WTC11 (cell line): ENCODE measurements around the gene DCAF17. TPM values are rescaled to one million over a fixed set of nuclear protein-coding genes. Genes with fewer than 3 reads are reported as not detected.

Source experiments
- ATAC-seq: fragments of 200-7000 bp; cut with Tn5 transposase; 2 replicates; pipeline ENCODE4 v1.10.0; 2021; ENCODE audit warnings: mild to moderate bottlenecking, moderate library complexity
- CTCF ChIA-PET: fragments of 300-600 bp; sonication (Branson Sonifier 250); formaldehyde crosslinking; loops from one replicate; lab custom pipeline; 2021; ENCODE audit warnings: antibody characterized with exemption; lab: Charles Lee
- POLR2A ChIA-PET: fragments of 350-600 bp; sonication (Branson Sonifier 250); formaldehyde crosslinking; loops from one replicate; lab custom pipeline; 2021; ENCODE audit warnings: antibody characterized with exemption; lab: Charles Lee
- DNase-seq: peaks from one replicate; pipeline ENCODE4 v3.0.0; 2021; ENCODE audit warnings: low spot score
- H3K27ac Mint-ChIP-seq: 2 replicates; pipeline ENCODE4 v1.8.0; 2021; ENCODE audit warnings: mixed read lengths
- H3K27me3 Mint-ChIP-seq: 2 replicates; pipeline ENCODE4 v1.8.0; 2021; ENCODE audit warnings: low read depth, mild to moderate bottlenecking, moderate library complexity, mixed read lengths
- H3K36me3 Mint-ChIP-seq: 2 replicates; pipeline ENCODE4 v1.8.0; 2021; ENCODE audit warnings: mixed read lengths
- H3K4me1 Mint-ChIP-seq: 2 replicates; pipeline ENCODE4 v1.8.0; 2022; ENCODE audit warnings: mixed read lengths
- H3K4me3 Mint-ChIP-seq: 2 replicates; pipeline ENCODE4 v1.8.0; 2021; ENCODE audit warnings: mild to moderate bottlenecking, moderate library complexity, mixed read lengths
- H3K9me3 Mint-ChIP-seq: 2 replicates; pipeline ENCODE4 v1.8.0; 2021; ENCODE audit warnings: mixed read lengths
- CBFB ChIP-seq: sonication (generic); formaldehyde crosslinking; IDR thresholded peaks from 2 replicates; pipeline ENCODE4 v1.8.1; 2022; ENCODE audit warnings: mild to moderate bottlenecking, low read depth, missing genetic modification reagents
- CREM ChIP-seq: sonication (generic); formaldehyde crosslinking; IDR thresholded peaks from 2 replicates; pipeline ENCODE4 v1.8.1; 2022; ENCODE audit warnings: mild to moderate bottlenecking, missing genetic modification reagents, moderate library complexity
- FOXJ3 ChIP-seq: sonication (generic); formaldehyde crosslinking; IDR thresholded peaks from 2 replicates; pipeline ENCODE4 v1.9.0; 2021; ENCODE audit warnings: missing genetic modification reagents, mild to moderate bottlenecking, borderline replicate concordance
- GRHL2 ChIP-seq: fragments of 250-450 bp; sonication (Bioruptor Pico); IDR thresholded peaks from 2 replicates; pipeline ENCODE4 v1.8.0; 2022; ENCODE audit warnings: mild to moderate bottlenecking, moderate library complexity; ENCODE audit not compliant: insufficient replicate concordance, severe bottlenecking
- NR1H2 ChIP-seq: sonication (generic); formaldehyde crosslinking; IDR thresholded peaks from 2 replicates; pipeline ENCODE4 v1.9.0; 2021; ENCODE audit warnings: mild to moderate bottlenecking, moderate library complexity, missing genetic modification reagents
- RELA ChIP-seq: sonication (generic); formaldehyde crosslinking; IDR thresholded peaks from 2 replicates; pipeline ENCODE4 v1.8.1; 2022; ENCODE audit warnings: missing genetic modification reagents, mild to moderate bottlenecking, borderline replicate concordance
- SMAD4 ChIP-seq: sonication (generic); formaldehyde crosslinking; IDR thresholded peaks from 2 replicates; pipeline ENCODE4 v1.8.0; 2022; ENCODE audit warnings: mild to moderate bottlenecking, missing genetic modification reagents
- TEAD1 ChIP-seq: sonication (generic); formaldehyde crosslinking; IDR thresholded peaks from 2 replicates; pipeline ENCODE4 v1.8.0; 2022; ENCODE audit warnings: mild to moderate bottlenecking, missing genetic modification reagents
- ZNF138 ChIP-seq: sonication (generic); formaldehyde crosslinking; conservative IDR thresholded peaks from 2 replicates; pipeline ENCODE4 v1.8.1; 2022; ENCODE audit warnings: mild to moderate bottlenecking, moderate library complexity, missing genetic modification reagents
- ZNF263 ChIP-seq: sonication (generic); formaldehyde crosslinking; IDR thresholded peaks from 2 replicates; pipeline ENCODE4 v1.8.1; 2022; ENCODE audit warnings: low read depth, mild to moderate bottlenecking, moderate library complexity, missing genetic modification reagents
- total RNA-seq: library from RNA; stranded (reverse); gene quantifications from 3 replicates; pipeline ENCODE4 v1.2.3, GENCODE V29; 2021
- TF ChIP-seq, protein P1 (sequence below): sonication (generic); formaldehyde crosslinking; IDR thresholded peaks from 2 replicates; pipeline ENCODE4 v1.8.0; 2023; ENCODE audit warnings: mild to moderate bottlenecking, missing genetic modification reagents
- TF ChIP-seq, protein P2 (sequence below): sonication (generic); formaldehyde crosslinking; IDR thresholded peaks from 2 replicates; pipeline ENCODE4 v1.8.1; 2022; ENCODE audit warnings: missing genetic modification reagents, borderline replicate concordance
- TF ChIP-seq, protein P3 (sequence below): sonication (generic); formaldehyde crosslinking; IDR thresholded peaks from 2 replicates; pipeline ENCODE4 v1.8.1; 2022; ENCODE audit warnings: low read depth, missing genetic modification reagents, borderline replicate concordance
- TF ChIP-seq, protein P4 (sequence below): sonication (generic); formaldehyde crosslinking; IDR thresholded peaks from 2 replicates; pipeline ENCODE4 v1.8.1; 2023; ENCODE audit warnings: mild to moderate bottlenecking, missing genetic modification reagents, moderate library complexity
- TF ChIP-seq, protein P5 (sequence below): sonication (generic); formaldehyde crosslinking; IDR thresholded peaks from 2 replicates; pipeline ENCODE4 v1.8.0; 2022; ENCODE audit warnings: missing genetic modification reagents
- TF ChIP-seq, protein P6 (sequence below): sonication (generic); formaldehyde crosslinking; conservative IDR thresholded peaks from 2 replicates; pipeline ENCODE4 v1.8.1; 2023; ENCODE audit warnings: mild to moderate bottlenecking, low read depth, missing genetic modification reagents, moderate library complexity
- TF ChIP-seq, protein P7 (sequence below): sonication (generic); formaldehyde crosslinking; IDR thresholded peaks from 2 replicates; pipeline ENCODE4 v1.8.0; 2023; ENCODE audit warnings: missing genetic modification reagents

Gene DCAF17
- total RNA-seq, 1 experiment from 2014 or later = 27.2 TPM

DNA sequence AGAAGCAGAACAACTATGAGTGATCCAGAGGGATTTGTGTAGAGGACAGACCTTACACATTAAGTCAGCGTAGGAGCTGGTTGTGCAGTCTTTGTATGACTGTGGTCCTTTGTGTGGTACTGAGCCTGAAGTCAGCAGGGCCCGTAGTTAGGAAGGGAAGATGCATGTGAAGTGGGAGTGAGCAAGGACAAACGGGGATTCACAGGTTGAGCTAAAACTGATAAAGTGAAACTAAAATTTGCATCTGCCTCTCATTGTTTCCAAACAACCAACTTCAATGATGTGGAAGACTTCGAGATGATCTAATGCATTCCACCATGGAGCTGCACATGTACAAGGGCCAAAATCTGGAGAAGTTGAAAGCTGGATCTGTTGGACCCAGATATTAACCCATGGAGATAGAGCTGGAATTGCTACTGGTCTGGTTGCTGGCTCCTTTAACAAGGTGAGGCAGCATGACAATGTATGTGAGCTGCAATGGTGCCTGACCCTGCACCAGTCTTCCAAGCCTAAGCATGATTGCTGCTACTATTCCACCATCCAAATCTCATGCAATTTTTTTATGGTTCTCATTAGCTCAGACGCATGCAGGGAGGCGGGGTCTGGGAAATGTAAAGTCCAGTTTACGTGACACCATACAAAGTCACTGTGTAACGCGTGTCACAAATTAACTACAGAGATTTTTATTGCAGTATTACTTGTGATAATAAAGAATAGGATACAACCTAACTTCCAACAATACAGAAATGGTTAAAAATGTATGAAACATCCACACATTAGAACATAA is 76.1 kb downstream of the DCAF17 start:
- POLR2A ChIA-PET = no interaction called here
- CTCF ChIA-PET = no interaction called here
- no peak for TF ChIP-seq ZNF138
- TF ChIP-seq, protein P1, sequence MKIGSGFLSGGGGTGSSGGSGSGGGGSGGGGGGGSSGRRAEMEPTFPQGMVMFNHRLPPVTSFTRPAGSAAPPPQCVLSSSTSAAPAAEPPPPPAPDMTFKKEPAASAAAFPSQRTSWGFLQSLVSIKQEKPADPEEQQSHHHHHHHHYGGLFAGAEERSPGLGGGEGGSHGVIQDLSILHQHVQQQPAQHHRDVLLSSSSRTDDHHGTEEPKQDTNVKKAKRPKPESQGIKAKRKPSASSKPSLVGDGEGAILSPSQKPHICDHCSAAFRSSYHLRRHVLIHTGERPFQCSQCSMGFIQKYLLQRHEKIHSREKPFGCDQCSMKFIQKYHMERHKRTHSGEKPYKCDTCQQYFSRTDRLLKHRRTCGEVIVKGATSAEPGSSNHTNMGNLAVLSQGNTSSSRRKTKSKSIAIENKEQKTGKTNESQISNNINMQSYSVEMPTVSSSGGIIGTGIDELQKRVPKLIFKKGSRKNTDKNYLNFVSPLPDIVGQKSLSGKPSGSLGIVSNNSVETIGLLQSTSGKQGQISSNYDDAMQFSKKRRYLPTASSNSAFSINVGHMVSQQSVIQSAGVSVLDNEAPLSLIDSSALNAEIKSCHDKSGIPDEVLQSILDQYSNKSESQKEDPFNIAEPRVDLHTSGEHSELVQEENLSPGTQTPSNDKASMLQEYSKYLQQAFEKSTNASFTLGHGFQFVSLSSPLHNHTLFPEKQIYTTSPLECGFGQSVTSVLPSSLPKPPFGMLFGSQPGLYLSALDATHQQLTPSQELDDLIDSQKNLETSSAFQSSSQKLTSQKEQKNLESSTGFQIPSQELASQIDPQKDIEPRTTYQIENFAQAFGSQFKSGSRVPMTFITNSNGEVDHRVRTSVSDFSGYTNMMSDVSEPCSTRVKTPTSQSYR (CRISPR knock-in tag) = no peak
- no peak for TF ChIP-seq CREM
- TF ChIP-seq ZNF263 = no peak
- TF ChIP-seq CBFB = no peak
- TF ChIP-seq, protein P2, sequence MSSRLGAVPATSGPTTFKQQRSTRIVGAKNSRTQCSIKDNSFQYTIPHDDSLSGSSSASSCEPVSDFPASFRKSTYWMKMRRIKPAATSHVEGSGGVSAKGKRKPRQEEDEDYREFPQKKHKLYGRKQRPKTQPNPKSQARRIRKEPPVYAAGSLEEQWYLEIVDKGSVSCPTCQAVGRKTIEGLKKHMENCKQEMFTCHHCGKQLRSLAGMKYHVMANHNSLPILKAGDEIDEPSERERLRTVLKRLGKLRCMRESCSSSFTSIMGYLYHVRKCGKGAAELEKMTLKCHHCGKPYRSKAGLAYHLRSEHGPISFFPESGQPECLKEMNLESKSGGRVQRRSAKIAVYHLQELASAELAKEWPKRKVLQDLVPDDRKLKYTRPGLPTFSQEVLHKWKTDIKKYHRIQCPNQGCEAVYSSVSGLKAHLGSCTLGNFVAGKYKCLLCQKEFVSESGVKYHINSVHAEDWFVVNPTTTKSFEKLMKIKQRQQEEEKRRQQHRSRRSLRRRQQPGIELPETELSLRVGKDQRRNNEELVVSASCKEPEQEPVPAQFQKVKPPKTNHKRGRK (CRISPR knock-in tag) = no peak
- TF ChIP-seq, protein P3, sequence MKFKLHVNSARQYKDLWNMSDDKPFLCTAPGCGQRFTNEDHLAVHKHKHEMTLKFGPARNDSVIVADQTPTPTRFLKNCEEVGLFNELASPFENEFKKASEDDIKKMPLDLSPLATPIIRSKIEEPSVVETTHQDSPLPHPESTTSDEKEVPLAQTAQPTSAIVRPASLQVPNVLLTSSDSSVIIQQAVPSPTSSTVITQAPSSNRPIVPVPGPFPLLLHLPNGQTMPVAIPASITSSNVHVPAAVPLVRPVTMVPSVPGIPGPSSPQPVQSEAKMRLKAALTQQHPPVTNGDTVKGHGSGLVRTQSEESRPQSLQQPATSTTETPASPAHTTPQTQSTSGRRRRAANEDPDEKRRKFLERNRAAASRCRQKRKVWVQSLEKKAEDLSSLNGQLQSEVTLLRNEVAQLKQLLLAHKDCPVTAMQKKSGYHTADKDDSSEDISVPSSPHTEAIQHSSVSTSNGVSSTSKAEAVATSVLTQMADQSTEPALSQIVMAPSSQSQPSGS (CRISPR knock-in tag) = no peak
- TF ChIP-seq, protein P4, sequence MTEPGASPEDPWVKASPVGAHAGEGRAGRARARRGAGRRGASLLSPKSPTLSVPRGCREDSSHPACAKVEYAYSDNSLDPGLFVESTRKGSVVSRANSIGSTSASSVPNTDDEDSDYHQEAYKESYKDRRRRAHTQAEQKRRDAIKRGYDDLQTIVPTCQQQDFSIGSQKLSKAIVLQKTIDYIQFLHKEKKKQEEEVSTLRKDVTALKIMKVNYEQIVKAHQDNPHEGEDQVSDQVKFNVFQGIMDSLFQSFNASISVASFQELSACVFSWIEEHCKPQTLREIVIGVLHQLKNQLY (CRISPR knock-in tag) = no peak
- no peak for TF ChIP-seq GRHL2
- TF ChIP-seq FOXJ3 (CRISPR knock-in tag) = no peak
- no peak for TF ChIP-seq NR1H2
- H3K27me3 Mint-ChIP-seq = no peaks in the 10 kb centered on the region
- no peak for ATAC-seq
- H3K9me3 Mint-ChIP-seq = no peaks in the 10 kb centered on the region
- no peak overlapping the region for H3K27ac Mint-ChIP-seq
- H3K4me3 Mint-ChIP-seq = no peak overlapping the region
- no peak for DNase-seq
- peaks cover 10% of the 10 kb centered on the region for H3K4me1 Mint-ChIP-seq
- no peaks in the 10 kb centered on the region for H3K36me3 Mint-ChIP-seq

DNA sequence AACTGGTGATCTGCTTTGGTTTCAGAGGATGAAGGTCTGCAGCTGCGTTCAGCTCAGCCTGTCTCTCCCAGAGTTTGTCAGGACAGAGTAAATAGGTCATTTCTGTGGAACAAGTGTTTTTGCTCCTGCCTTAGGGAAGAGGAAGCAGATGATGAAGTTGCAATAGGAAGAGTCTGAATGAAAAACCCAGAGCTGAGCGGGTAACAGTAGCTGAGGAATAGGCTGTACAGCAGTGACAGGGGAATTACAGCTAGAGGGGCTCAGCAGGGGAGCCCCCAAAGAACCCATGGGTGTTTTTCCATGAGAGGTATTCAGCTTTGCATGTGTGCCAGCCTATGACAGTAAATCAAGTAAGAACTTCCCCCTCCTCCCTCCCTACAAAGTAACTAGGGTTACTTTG is 78.0 kb downstream of the DCAF17 start:
- DNase-seq (no peak), ATAC-seq (no peak)
- Mint-ChIP-seq H3K4me3 (no peak overlapping the region), H3K4me1 (peaks cover 16% of the 10 kb centered on the region), H3K9me3 (peaks cover 6% of the 10 kb centered on the region; the same call in 1 of the 2 replicates), H3K36me3 (no peaks in the 10 kb centered on the region; the same call in 1 of the 2 replicates), H3K27me3 (no peaks in the 10 kb centered on the region; the same call in 1 of the 2 replicates), H3K27ac (no peak overlapping the region)
- POLR2A ChIA-PET = interaction anchor here (0.6 kb wide), 1 partner anchor 262 kb away, joined by 7 read pairs; no protein-coding TSS in a partner anchor
- CTCF ChIA-PET = interaction anchor here (1.7 kb wide), 1 partner anchor 10 kb away, joined by 5 read pairs; the partner anchor contains the start of gene CYBRD1
- TF ChIP-seq, protein P5, sequence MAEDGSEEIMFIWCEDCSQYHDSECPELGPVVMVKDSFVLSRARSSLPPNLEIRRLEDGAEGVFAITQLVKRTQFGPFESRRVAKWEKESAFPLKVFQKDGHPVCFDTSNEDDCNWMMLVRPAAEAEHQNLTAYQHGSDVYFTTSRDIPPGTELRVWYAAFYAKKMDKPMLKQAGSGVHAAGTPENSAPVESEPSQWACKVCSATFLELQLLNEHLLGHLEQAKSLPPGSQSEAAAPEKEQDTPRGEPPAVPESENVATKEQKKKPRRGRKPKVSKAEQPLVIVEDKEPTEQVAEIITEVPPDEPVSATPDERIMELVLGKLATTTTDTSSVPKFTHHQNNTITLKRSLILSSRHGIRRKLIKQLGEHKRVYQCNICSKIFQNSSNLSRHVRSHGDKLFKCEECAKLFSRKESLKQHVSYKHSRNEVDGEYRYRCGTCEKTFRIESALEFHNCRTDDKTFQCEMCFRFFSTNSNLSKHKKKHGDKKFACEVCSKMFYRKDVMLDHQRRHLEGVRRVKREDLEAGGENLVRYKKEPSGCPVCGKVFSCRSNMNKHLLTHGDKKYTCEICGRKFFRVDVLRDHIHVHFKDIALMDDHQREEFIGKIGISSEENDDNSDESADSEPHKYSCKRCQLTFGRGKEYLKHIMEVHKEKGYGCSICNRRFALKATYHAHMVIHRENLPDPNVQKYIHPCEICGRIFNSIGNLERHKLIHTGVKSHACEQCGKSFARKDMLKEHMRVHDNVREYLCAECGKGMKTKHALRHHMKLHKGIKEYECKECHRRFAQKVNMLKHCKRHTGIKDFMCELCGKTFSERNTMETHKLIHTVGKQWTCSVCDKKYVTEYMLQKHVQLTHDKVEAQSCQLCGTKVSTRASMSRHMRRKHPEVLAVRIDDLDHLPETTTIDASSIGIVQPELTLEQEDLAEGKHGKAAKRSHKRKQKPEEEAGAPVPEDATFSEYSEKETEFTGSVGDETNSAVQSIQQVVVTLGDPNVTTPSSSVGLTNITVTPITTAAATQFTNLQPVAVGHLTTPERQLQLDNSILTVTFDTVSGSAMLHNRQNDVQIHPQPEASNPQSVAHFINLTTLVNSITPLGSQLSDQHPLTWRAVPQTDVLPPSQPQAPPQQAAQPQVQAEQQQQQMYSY = no peak
- TF ChIP-seq SMAD4 (CRISPR knock-in tag) (no peak), TEAD1 (CRISPR knock-in tag) (no peak), RELA (CRISPR knock-in tag) (no peak)
- TF ChIP-seq, protein P6, sequence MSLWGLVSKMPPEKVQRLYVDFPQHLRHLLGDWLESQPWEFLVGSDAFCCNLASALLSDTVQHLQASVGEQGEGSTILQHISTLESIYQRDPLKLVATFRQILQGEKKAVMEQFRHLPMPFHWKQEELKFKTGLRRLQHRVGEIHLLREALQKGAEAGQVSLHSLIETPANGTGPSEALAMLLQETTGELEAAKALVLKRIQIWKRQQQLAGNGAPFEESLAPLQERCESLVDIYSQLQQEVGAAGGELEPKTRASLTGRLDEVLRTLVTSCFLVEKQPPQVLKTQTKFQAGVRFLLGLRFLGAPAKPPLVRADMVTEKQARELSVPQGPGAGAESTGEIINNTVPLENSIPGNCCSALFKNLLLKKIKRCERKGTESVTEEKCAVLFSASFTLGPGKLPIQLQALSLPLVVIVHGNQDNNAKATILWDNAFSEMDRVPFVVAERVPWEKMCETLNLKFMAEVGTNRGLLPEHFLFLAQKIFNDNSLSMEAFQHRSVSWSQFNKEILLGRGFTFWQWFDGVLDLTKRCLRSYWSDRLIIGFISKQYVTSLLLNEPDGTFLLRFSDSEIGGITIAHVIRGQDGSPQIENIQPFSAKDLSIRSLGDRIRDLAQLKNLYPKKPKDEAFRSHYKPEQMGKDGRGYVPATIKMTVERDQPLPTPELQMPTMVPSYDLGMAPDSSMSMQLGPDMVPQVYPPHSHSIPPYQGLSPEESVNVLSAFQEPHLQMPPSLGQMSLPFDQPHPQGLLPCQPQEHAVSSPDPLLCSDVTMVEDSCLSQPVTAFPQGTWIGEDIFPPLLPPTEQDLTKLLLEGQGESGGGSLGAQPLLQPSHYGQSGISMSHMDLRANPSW (CRISPR knock-in tag) = no peak
- TF ChIP-seq, protein P7, sequence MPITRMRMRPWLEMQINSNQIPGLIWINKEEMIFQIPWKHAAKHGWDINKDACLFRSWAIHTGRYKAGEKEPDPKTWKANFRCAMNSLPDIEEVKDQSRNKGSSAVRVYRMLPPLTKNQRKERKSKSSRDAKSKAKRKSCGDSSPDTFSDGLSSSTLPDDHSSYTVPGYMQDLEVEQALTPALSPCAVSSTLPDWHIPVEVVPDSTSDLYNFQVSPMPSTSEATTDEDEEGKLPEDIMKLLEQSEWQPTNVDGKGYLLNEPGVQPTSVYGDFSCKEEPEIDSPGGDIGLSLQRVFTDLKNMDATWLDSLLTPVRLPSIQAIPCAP (CRISPR knock-in tag) = no peak
- TF ChIP-seq, protein P3 (CRISPR knock-in tag) = no peak
